Measurements from ENCODE around the gene MYOM1.

Gene MYOM1

GRCh38 chr18:3151399-3152264, 68.1 kb downstream of the MYOM1 start:
- peak; percentile 38 for DNase-seq (ENCODE audit: low read depth)

DNA sequence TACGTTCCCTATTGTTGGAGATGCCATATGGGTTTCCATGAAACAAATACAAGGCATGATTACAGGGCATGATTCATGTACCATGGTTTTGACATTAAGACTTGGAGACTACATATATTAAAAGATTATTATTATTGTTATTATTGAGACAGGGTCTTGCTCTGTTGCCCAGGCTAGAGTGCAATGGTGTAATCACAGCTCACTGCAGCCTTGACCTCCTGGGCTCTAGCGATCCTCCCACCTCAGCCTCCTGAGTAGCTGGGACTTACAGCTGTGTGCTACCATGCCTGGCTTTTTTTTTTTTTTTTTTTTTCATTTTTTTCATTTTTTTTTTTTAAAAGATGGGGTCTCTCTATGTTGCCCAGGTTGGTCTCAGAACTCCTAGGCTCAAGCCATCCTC, 69.1 kb downstream of the MYOM1 start:
- DNase-seq (ENCODE audit: low read depth) = no peak

DNA sequence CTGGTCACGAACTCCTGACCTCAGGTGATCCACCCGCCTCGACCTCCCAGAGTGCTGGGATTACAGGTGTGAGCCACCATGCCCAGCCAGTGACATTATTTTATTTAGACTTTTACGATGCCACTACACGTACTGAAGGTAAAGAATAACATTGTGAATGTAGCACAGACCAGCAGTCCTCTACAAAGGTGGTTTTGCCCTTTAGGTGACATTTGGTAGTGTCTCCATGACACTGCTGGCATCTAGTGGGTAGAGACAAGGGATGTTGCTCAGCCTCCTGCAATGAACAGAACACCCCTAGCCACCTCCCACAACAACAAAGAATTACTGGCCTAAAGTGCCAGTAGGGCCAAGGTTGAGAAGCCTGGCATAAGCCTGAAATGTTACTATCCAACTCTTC, 69.5 kb downstream of the MYOM1 start:
- no peak for DNase-seq (ENCODE audit: low read depth)

DNA sequence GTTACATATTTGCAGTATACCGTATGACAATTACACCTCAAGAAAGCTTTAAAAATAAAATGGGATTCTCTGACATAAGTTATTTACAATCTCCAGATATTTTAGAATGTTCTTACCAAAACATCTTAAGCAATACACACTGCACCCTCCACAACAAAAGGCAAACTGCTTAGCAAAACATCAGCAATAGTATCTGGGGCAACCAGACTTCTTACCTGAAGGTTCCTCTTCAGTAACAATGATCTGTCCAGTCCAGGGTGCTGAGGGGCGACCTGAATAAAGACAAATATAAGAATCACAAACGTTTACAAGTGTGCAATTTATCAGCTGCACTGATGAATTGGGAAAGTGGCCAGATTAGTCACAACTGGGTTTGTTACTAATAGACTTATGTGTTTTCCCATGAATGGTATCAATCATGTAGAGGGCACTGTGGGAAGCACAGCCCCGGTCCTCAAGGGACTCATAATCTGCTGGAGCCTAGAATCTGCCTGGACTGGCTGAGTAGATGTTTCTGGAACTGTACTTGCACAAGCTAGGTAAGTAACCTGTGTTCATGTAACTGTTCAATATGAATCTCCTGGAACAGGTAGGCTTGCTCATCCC, 70.7 kb downstream of the MYOM1 start:
- DNase-seq (ENCODE audit: low read depth) = peak; percentile 20

DNA sequence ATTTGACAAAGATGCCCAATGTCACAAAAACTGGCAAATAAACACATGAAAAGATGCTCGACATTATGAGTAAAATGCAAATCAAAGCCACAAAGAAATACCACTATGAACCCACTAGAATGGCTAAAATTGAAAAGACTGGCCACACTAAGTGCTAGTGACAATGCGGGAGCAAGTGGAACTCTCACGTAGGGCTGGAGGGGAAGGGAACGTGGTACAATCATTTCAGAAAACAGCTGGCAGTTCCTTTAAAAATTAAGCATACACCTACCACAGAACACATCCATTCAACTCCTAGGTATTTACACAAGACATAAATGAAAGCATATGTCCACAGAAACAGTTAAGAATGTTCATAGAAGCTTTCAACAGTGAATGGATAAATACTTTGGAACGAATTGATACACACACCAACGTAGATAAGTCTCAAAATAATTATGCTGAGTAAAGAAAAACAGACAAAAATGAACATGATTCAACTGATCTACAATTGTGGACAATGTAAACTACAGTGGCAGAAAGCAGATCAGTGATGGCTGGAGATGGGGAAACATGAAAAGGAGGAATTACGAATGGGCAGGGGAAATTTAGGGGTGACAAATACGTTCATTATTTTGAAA, 71.7 kb downstream of the MYOM1 start:
- DNase-seq (ENCODE audit: low read depth) = no peak

- DNase-seq (ENCODE audit: low read depth) = no peak
Observed at GRCh38 chr18:3140986-3141639, 78.7 kb downstream of the MYOM1 start.

DNA sequence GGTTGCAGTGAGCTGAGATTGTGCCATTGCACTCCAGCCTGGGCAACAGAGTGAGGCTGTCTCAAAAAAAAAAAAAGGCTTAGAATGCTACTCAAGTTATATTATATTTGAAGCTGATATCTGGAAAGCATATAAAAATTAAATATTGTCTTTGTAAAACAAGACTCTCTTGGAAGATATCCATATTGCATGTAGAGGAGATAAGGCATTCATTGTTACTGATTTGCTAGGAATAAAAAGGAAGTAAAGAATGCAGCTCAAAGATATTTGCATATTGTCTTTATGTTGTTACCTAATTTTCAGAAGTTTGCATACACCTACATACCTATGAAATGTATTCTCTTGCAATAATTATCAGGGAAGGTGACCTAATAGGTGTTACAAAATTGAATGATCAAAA, 79.4 kb downstream of the MYOM1 start:
- DNase-seq (ENCODE audit: low read depth) = no peak

GRCh38 chr18:3139406-3139805, 80.4 kb downstream of the MYOM1 start:
- no peak for DNase-seq (ENCODE audit: low read depth)

DNA sequence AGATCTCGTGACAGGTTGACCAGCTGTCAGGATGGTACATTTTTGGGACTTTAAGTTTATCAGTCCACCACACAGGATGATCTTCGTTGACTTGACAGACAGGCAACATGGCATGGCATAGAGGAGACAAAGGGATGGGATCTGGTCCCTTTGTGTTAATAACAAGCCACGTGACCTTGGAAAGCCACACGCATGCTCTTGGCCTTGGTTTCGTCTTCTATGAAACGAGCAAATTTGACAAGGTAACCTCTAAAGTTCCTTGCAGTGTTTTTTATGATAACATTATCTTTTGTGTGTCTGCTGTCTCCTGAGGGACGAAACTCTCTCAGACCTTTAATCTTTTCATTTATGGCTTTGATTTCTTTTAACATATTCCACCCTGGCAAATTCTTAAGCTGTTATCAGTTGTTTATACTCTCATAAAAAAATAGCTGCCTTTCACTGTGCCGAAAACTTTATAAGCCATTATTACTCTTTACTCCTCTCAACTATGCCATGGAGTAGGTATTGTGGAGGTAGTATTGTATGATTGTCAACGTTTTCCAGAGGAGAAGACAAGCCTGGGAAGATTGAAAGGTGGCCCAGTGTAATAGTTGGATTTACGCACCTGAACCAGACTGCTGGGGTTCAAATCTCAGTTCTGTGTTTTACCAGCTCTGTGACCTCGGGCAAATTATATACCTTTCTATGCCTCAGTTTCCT, 81.3 kb downstream of the MYOM1 start:
- no peak for DNase-seq (ENCODE audit: low read depth)

GRCh38 chr18:3135536-3135935, 84.2 kb downstream of the MYOM1 start:
- DNase-seq (ENCODE audit: low read depth) = no peak

DNA sequence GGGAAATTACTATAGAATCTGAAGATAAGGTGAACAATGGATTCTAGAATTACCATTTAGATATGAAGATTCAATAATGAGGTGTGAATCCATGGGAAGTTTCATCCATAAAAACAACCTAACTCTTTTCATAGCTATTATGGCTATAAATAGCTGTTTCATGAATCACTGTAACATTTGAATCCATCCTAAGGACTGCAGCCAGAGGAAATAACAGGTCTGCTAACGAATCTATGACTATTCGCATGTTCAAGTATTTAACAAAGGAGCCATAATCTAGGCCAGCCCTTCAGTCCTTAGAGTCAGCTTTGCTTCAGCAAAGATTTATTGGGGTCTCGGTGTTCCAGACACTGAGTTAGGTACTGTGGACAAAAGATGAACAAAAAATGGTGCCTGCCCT, 87.1 kb downstream of the MYOM1 start:
- DNase-seq (ENCODE audit: low read depth) = peak; percentile 50

DNA sequence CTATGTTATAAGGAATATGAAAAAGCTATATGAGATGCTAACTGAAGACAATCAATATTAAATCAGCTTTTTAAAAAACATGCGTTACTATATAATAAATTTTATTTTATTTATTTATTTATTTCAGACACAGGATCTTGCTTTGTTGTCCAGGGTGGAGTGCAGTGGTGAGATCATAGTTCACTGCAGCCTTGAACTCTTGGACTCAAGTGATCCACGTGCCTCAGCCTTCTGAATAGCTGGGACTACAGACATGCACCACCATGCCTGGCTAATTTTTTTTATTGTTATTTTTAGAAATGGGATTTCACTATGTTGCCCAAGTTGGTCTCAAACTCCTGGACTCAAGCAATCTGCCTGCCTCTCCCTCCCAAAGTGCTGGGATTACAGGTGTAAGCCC, 89.4 kb downstream of the MYOM1 start:
- DNase-seq (ENCODE audit: low read depth) = no peak

DNA sequence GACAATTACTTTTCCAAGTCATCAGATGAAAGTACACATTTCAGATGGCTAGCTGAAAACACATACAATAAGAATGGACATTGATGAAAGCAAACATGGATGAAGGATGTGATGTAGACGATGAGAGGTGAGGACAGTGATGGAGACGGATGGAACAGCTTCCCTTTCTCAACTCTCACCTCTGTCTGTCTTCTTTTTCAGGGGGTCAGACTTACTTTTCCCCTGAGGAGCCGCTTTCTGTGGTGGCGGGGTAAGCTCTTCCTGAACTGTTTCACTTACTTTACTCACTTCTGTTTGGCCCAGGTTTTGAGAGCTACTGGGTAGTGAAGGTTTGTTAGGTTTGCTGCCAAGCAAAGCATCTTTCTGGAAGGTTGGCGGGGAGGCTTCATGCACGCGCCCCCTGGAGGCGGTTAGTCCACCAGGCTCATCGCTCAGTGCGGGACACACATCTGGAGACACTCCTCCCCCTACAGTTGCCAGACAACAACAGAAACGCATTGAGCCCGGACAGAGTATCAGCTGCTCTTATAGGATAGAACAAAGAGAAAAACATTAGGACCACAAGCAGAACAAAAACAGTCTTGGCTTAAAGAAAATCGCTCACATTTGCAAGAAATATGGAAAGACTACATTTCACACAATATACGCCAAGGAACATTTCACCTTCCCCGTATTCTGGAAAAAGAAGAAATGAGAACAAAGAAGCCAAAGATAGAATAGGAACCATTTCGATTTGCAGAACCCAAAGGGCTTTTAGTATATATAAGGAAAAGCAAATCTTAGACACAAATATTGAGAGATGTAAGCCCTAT, 90.5 kb downstream of the MYOM1 start:
- peak; percentile 77 for DNase-seq (ENCODE audit: low read depth)

GRCh38 chr18:3126457-3127097, 93.2 kb downstream of the MYOM1 start:
- DNase-seq (ENCODE audit: low read depth) = no peak

DNA sequence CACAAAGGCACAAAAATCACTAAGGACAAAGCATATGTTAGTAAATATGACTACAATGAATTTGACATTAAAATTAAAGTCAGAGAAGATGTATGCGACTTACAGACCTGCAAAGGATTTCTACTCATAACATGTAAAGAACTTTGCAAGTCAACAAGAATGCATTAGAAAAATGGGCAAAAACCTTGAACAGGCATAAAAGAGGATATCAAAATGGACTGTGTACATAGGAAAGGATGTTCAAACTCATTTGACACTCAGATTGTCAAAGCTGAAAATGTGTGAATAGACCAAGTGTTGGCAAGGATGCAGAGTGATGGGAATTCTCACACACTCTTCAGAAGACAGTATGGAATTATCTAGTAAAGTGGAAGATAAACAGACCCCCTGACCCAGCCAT, 94.9 kb downstream of the MYOM1 start:
- no peak for DNase-seq (ENCODE audit: low read depth)

DNA sequence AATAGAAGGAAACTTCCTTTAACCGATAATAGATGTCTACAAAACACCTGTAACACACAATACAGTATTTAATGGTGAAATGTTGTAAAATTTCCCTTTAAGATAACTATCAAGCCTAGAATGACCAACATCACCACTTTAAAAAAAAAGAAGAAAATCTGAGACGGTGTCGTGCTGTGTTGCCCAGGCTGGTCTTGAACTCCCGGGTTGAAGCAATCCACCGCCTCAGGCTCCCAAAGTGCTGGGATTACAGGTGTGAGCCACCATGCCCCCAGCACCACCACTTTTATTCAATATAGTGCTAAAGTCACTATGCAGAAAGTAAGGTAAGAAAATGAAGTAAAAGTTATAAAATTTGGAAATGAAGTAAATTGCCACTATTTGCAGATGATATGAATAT, 96.9 kb downstream of the MYOM1 start:
- DNase-seq (ENCODE audit: low read depth) = no peak

DNA sequence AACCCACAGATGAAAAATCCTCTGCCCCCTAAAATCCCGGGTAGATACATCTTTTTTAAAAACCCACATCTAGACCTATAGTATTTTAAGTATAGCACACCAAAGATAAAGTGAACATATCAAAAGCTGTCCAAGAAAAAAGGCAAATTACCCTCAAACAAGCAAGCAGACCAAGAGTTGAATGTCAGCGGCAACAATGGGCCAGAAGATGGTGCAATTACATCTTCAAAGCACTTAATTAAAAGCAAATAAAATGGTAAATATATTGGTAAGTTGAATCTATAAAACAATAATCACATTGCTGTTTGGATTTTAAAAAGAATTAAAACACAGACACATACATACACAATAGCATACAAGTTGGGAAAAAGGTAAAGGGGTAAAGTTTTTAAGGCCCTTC, 98.5 kb downstream of the MYOM1 start:
- DNase-seq (ENCODE audit: low read depth) = no peak

GRCh38 chr18:3120356-3120755, 99.4 kb downstream of the MYOM1 start:
- DNase-seq (ENCODE audit: low read depth) = no peak

DNA sequence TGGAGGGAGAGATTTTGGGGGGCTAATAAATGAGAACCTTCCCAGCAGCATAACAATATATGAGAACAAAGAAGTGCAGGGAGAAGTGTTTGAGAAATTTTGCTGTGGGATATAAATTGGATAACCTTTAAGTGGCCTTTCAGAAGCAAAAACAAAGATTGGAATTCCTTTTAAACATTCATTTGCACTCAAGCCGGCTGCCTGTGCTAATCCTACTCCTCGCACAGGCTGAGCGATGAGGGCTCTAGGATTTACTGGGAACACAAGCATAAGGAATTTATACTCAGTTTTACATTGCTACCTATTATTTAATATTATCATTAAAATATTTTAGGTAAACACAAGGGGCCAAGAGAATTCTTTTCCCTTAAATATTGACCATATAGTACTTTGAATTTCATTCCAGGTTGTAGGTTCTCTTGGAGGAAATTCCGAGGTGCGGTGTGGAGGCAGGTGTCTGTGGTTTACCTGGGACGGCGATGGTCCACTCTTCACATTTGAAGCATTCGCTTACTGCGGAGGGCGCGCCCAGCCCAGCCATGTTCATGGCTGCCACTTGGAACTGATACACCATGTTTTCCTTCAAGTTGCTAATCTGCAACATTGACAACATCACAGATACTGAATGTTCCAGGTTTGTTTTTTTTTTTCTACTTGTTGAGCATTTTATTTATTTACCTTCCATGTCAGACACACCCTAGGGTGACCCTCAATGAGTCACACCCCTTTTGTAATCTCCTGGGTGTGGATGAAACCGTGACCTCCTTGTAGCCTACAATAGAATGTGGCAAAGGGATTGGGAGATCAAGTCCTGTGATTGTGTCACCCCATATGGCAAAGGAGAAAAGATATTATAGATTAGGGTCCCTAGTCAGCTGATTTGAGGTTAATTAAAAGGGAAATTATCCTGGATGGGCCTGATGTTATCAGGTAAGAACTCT, 100.1 kb downstream of the MYOM1 start:
- no peak for DNase-seq (ENCODE audit: low read depth)

All from EH (cell line).